Ascending aorta (tissue), 2 donors: ENCODE results near the gene VSIG10L2. TPM values are rescaled to one million over a fixed set of nuclear protein-coding genes. Genes with fewer than 3 reads are reported as not detected.

ENCODE experiments used
- DNase-seq, 2 donors: peaks; one replicate each; pipeline ENCODE4 v3.0.0-alpha.2; 2019; ENCODE audit warnings: low spot score in 2 of 2
- H3K27ac ChIP-seq, 2 donors: fragments of 200-600 bp; sonication (generic); one replicate each; pipeline ENCODE4 v1.5.1; 2016 to 2017; ENCODE audit warnings: mild to moderate bottlenecking in 1 of 2
- H3K27me3 ChIP-seq: fragments of 200-600 bp; sonication (generic); one replicate; pipeline ENCODE4 v1.5.1; 2017
- H3K36me3 ChIP-seq, 2 donors: fragments of 200-600 bp; sonication (generic); one replicate each; pipeline ENCODE4 v1.5.1; 2016
- H3K4me1 ChIP-seq, 2 donors: fragments of 200-600 bp; sonication (generic); one replicate each; pipeline ENCODE4 v1.5.1; 2016 to 2017; ENCODE audit warnings: mild to moderate bottlenecking in 1 of 2
- H3K4me3 ChIP-seq, 2 donors: fragments of 200-600 bp; sonication (generic); one replicate each; pipeline ENCODE4 v1.5.1; 2016 to 2017; ENCODE audit warnings: mild to moderate bottlenecking in 1 of 2
- H3K9me3 ChIP-seq, 2 donors: fragments of 200-600 bp; sonication (generic); one replicate each; pipeline ENCODE4 v1.5.1; 2016
- intact Hi-C: fragments of 100-400 bp; cut with DNase I; formaldehyde crosslinking; loops from one replicate; pipeline ENCODE4 v1.15.1; 2023
- total RNA-seq: library from RNA; depleted of rRNA; stranded (reverse); fragments of >200 nt; gene quantifications from one replicate; pipeline ENCODE4 v1.1.0, GENCODE V29; 2016
- TF ChIP-seq, protein P1 (sequence below), 3 experiments: fragments of 200-600 bp in 2 of 3; fragments of 450-650 bp in 1 of 3; sonication (generic) in 2 of 3; IDR thresholded peaks; one replicate each; pipeline ENCODE4 v1.5.1; 2016 to 2019; ENCODE audit warnings: antibody characterized with exemption in 3 of 3, mild to moderate bottlenecking in 1 of 3, moderate library complexity in 1 of 3

VSIG10L2 gene
- total RNA-seq, 1 donor from 2014 or later, result not detected

- Histone ChIP-seq H3K4me1 (no peaks in the 10 kb centered on the region), H3K4me3 (no peak overlapping the region), H3K36me3 (peaks cover 0 to 20% of the 10 kb centered on the region in 2 donors), H3K27ac (no peak overlapping the region), H3K27me3 (no peaks in the 10 kb centered on the region), H3K9me3 (no peaks in the 10 kb centered on the region)
- no peak for DNase-seq
- TF ChIP-seq, protein P1, sequence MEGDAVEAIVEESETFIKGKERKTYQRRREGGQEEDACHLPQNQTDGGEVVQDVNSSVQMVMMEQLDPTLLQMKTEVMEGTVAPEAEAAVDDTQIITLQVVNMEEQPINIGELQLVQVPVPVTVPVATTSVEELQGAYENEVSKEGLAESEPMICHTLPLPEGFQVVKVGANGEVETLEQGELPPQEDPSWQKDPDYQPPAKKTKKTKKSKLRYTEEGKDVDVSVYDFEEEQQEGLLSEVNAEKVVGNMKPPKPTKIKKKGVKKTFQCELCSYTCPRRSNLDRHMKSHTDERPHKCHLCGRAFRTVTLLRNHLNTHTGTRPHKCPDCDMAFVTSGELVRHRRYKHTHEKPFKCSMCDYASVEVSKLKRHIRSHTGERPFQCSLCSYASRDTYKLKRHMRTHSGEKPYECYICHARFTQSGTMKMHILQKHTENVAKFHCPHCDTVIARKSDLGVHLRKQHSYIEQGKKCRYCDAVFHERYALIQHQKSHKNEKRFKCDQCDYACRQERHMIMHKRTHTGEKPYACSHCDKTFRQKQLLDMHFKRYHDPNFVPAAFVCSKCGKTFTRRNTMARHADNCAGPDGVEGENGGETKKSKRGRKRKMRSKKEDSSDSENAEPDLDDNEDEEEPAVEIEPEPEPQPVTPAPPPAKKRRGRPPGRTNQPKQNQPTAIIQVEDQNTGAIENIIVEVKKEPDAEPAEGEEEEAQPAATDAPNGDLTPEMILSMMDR (IDR thresholded peaks at IDR 0.05), result no peak
- intact Hi-C loops, result no loop called here
Observed at GRCh38 chr11:125994509-125994908, 48.7 kb downstream of the VSIG10L2 start.

DNA sequence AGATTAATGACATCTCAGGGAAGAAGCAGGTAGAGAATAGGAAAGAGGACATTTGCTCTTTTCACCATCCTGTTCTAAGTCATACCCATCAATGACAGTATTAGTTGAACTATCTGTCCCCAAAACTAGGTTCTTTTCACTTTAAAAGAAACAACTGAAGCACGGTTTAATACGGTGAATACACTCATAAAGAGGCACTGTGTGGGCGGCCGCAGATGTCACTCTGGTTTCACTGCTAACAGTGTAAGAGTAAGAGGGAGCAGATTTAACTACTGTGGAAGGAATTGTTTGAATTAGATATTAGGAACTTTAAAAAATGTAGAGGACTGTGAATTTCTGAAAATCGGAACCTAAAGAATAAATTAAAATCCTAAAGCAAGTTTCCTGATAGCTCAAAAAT is 49.5 kb downstream of the VSIG10L2 start:
- Histone ChIP-seq H3K9me3 (no peaks in the 10 kb centered on the region), H3K36me3 (peaks cover 0 to 20% of the 10 kb centered on the region in 2 donors), H3K4me3 (no peak overlapping the region), H3K27ac (no peak overlapping the region), H3K4me1 (no peaks in the 10 kb centered on the region), H3K27me3 (no peaks in the 10 kb centered on the region)
- DNase-seq, result no peak
- TF ChIP-seq, protein P1 (IDR thresholded peaks at IDR 0.05), result no peak
- intact Hi-C loops, result no loop called here

GRCh38 chr11:125998267-125998666 is 52.4 kb downstream of the VSIG10L2 start:
- no peaks in the 10 kb centered on the region for H3K4me1 ChIP-seq
- no peak for DNase-seq
- no peaks in the 10 kb centered on the region for H3K9me3 ChIP-seq
- TF ChIP-seq, protein P1 (IDR thresholded peaks at IDR 0.05), result no peak
- H3K27me3 ChIP-seq, result no peaks in the 10 kb centered on the region
- H3K27ac ChIP-seq, result no peak overlapping the region
- intact Hi-C loops, result no loop called here
- peaks cover 0 to 20% of the 10 kb centered on the region in 2 donors for H3K36me3 ChIP-seq
- no peak overlapping the region for H3K4me3 ChIP-seq

GRCh38 chr11:125999234-125999880 is 53.5 kb downstream of the VSIG10L2 start:
- Histone ChIP-seq H3K4me3 (no peak overlapping the region), H3K9me3 (no peaks in the 10 kb centered on the region), H3K27me3 (no peaks in the 10 kb centered on the region), H3K27ac (no peak overlapping the region), H3K4me1 (no peaks in the 10 kb centered on the region), H3K36me3 (peaks cover 0 to 15% of the 10 kb centered on the region in 2 donors)
- DNase-seq, result no peak
- TF ChIP-seq, protein P1 (IDR thresholded peaks at IDR 0.05), result no peak
- intact Hi-C loops, result no loop called here

GRCh38 chr11:126002181-126002580 is 56.3 kb downstream of the VSIG10L2 start:
- H3K9me3 ChIP-seq, result no peaks in the 10 kb centered on the region
- peaks cover 0 to under 1% of the 10 kb centered on the region in 2 donors for H3K36me3 ChIP-seq
- no peaks in the 10 kb centered on the region for H3K27me3 ChIP-seq
- intact Hi-C loops, result no loop called here
- no peak overlapping the region for H3K4me3 ChIP-seq
- TF ChIP-seq, protein P1 (IDR thresholded peaks at IDR 0.05), result no peak
- no peak for DNase-seq
- no peaks in the 10 kb centered on the region for H3K4me1 ChIP-seq
- H3K27ac ChIP-seq, result no peak overlapping the region

Other genes with a start within 250 kb of the VSIG10L2 start
- not detected for gene PATE1, start 199.8 kb upstream of the VSIG10L2 start, total RNA-seq
- gene PATE2, start 167.2 kb upstream of the VSIG10L2 start, total RNA-seq, result not detected
- gene PATE3, start 157.9 kb upstream of the VSIG10L2 start, total RNA-seq, result not detected
- gene PATE4, start 112.7 kb upstream of the VSIG10L2 start, total RNA-seq, result not detected
- gene HYLS1, start 58.4 kb upstream of the VSIG10L2 start, total RNA-seq, result 6.5 TPM
- gene PUS3, start 42.8 kb upstream of the VSIG10L2 start, total RNA-seq, result 31.3 TPM
- not detected for gene DDX25, start 41.5 kb upstream of the VSIG10L2 start, total RNA-seq
- 33.0 TPM for gene CDON, start 116.8 kb downstream of the VSIG10L2 start, total RNA-seq